ENCODE data around the gene C4BPB.
A peak's percentile ranks its signal among the peaks of the same experiment; 100 is the strongest.

The C4BPB gene

GRCh38 chr1:207085887-207086286 lies 2.8 kb upstream of the C4BPB start:
- DNase-seq = no peak

- DNase-seq = no peak
Observed at GRCh38 chr1:207088161-207088560, 499 bp upstream of the C4BPB start.

GRCh38 chr1:207089627-207090355 lies 1.1 kb downstream of the C4BPB start:
- no peak for DNase-seq

- DNase-seq = no peak
Observed at GRCh38 chr1:207091200-207091908, 2.7 kb downstream of the C4BPB start.

- no peak for DNase-seq
Observed at GRCh38 chr1:207093944-207094343, 5.3 kb downstream of the C4BPB start.

GRCh38 chr1:207097871-207098324 lies 9.2 kb downstream of the C4BPB start:
- DNase-seq = peak in 1 of 5 experiments; percentile 58

GRCh38 chr1:207101720-207102119 lies 13.1 kb downstream of the C4BPB start:
- no peak for DNase-seq

- no peak for DNase-seq
Observed at GRCh38 chr1:207102146-207102545, 13.5 kb downstream of the C4BPB start.

GRCh38 chr1:207102659-207103058 lies 14.0 kb downstream of the C4BPB start:
- no peak for DNase-seq

GRCh38 chr1:207103892-207104373 lies 15.3 kb downstream of the C4BPB start, which contains the start of gene C4BPA:
TSS of gene C4BPA (plus strand) at chr1:207104233. CDS start at chr1:207113026, 8,793 bp downstream.
- DNase-seq = no peak

GRCh38 chr1:207109004-207109403 lies 20.3 kb downstream of the C4BPB start:
- DNase-seq = no peak

- DNase-seq = no peak
Observed at GRCh38 chr1:207112616-207113296, 24.1 kb downstream of the C4BPB start.

GRCh38 chr1:207115269-207115668 lies 26.6 kb downstream of the C4BPB start:
- no peak for DNase-seq

- DNase-seq = no peak
Observed at GRCh38 chr1:207124389-207124788, 35.7 kb downstream of the C4BPB start.

GRCh38 chr1:207128336-207128921 lies 39.8 kb downstream of the C4BPB start:
- no peak for DNase-seq

GRCh38 chr1:207129053-207129452 lies 40.4 kb downstream of the C4BPB start:
- DNase-seq = no peak

- no peak for DNase-seq
Observed at GRCh38 chr1:207130252-207131036, 41.8 kb downstream of the C4BPB start.

GRCh38 chr1:207131163-207131562 lies 42.5 kb downstream of the C4BPB start:
- DNase-seq = no peak

GRCh38 chr1:207134581-207134980 lies 45.9 kb downstream of the C4BPB start:
- DNase-seq = no peak

GRCh38 chr1:207139616-207140015 lies 51.0 kb downstream of the C4BPB start:
- no peak for DNase-seq

GRCh38 chr1:207140536-207140935 lies 51.9 kb downstream of the C4BPB start:
- no peak for DNase-seq

GRCh38 chr1:207145401-207146058 lies 56.9 kb downstream of the C4BPB start:
- DNase-seq = no peak
